Measurements from ENCODE around the gene EVX2.

Gene EVX2

DNA sequence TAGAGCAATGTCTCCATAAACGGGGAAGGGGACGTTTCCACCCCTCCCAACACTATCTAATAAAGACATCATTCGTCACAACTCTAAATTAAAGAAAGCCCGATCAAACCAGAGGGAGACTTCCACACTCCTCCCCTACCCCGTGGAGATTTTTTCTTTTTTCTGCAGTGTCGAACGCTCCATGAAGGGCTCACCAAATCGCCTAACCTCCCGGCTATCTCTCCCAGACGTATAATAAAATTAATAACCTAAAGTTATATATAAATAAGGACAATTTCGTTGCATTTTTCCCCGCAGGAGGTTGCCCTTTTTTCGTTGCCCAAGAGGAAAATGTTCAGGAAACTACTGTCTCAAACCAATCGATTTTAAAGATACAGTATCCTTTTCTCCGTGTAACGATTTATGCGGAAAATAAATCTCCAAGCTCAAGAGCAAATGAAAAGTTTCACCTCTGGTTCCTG, 2.4 kb downstream of the EVX2 start:
- TF ChIP-seq, protein P1, sequence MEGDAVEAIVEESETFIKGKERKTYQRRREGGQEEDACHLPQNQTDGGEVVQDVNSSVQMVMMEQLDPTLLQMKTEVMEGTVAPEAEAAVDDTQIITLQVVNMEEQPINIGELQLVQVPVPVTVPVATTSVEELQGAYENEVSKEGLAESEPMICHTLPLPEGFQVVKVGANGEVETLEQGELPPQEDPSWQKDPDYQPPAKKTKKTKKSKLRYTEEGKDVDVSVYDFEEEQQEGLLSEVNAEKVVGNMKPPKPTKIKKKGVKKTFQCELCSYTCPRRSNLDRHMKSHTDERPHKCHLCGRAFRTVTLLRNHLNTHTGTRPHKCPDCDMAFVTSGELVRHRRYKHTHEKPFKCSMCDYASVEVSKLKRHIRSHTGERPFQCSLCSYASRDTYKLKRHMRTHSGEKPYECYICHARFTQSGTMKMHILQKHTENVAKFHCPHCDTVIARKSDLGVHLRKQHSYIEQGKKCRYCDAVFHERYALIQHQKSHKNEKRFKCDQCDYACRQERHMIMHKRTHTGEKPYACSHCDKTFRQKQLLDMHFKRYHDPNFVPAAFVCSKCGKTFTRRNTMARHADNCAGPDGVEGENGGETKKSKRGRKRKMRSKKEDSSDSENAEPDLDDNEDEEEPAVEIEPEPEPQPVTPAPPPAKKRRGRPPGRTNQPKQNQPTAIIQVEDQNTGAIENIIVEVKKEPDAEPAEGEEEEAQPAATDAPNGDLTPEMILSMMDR (IDR thresholded peaks at IDR 0.05; ENCODE audit: low read depth, low read length), result no peak
- TF ChIP-seq MYC (IDR thresholded peaks at IDR 0.05; ENCODE audit: low read depth, low read length) (no peak), POLR2A (IDR thresholded peaks at IDR 0.05; ENCODE audit: extremely low read depth, insufficient read length) (no peak)
- TF ChIP-seq, protein P2, sequence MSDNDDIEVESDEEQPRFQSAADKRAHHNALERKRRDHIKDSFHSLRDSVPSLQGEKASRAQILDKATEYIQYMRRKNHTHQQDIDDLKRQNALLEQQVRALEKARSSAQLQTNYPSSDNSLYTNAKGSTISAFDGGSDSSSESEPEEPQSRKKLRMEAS (IDR thresholded peaks at IDR 0.05; ENCODE audit: low read depth, low read length), result no peak
- no peak for DNase-seq (ENCODE audit: low read depth)
- H3K4me3 ChIP-seq (ENCODE audit: low read depth, low read length), result no peak overlapping the region

DNA sequence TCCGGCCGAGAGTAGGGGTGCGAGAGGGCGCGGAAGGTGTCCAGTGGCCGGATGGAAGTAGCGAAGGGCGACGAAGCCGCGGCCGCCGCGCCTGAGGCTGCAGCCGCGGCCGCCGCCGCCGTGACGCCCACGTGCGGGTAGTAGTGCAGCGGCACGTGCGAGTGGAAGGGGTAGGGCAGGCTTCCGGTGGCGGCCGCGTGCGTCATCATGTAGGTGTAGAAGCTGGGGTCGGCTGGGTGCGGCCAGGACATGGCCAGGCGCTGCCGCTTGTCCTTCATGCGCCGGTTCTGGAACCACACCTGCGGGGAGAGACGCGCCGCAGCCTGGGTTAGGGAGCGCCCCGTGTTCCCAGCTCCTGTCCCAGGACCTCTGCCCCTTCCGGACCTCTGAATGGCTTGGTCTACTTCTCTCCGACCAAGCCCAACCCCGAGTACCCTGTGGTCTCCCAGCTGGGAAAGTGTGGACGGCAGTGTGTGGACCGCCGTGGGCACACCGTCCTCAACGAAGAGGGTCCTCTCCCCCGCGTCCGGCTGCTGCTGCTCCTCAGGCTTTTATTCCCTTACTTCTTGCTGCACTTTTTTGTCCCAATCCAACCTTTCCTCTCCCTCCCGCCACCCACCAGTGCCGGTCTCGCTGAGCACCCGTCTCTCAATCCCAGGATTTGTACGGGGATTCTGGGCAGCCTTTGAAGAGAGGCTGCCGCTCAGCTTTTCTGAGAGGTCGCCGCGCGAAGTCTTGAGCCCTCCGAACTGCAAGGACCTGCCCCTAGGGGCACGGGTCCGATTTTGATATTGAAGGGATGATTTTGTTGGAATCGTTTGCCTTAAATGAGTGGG, 3.0 kb downstream of the EVX2 start:
- TF ChIP-seq, protein P1 (IDR thresholded peaks at IDR 0.05; ENCODE audit: low read depth, low read length), result no peak
- TF ChIP-seq MYC (IDR thresholded peaks at IDR 0.05; ENCODE audit: low read depth, low read length), result no peak
- TF ChIP-seq, protein P2 (IDR thresholded peaks at IDR 0.05; ENCODE audit: low read depth, low read length), result no peak
- no peak for TF ChIP-seq POLR2A (IDR thresholded peaks at IDR 0.05; ENCODE audit: extremely low read depth, insufficient read length)
- no peak for DNase-seq (ENCODE audit: low read depth)
- H3K4me3 ChIP-seq (ENCODE audit: low read depth, low read length), result no peak overlapping the region

DNA sequence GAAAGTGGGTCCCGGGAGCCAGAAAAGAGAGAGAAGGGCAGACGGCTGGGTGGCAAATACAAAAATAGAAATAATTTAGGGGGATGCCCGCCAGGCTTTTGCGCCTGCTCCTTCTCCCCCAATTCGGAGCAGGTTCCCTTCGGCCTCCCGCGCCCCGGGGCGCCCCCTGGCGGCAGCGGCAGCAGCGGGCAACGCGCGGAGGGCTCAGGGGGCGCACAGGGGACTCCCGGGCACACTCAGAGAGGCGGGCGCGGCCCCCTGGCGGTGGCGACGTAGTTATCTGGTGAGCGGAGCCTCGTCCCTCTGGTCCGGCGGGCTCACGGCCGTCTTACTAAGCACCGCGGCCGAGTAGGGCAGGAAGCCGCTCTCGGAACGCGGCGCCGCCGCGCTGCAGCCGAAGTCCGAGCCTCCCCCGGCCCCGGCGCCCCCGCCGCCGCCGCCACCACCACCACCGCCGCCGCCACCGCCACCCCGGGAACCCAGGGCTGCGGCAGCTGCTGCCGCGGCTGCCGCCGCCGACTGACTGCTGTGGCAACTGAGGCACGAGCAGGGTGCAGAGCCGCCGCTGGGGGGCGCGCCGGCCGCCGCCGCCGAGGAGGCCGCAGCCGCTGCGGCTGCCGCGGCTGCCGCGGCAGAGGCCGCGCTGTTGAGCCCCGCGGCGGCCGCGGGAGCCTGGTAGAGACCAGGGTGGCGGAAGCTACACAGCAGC, 3.8 kb downstream of the EVX2 start:
- peak overlapping the region; percentile 56 for H3K4me3 ChIP-seq (ENCODE audit: low read depth, low read length)
- TF ChIP-seq, protein P1 (IDR thresholded peaks at IDR 0.05; ENCODE audit: low read depth, low read length), result peak; percentile 88
- TF ChIP-seq POLR2A (IDR thresholded peaks at IDR 0.05; ENCODE audit: extremely low read depth, insufficient read length) (no peak), MYC (IDR thresholded peaks at IDR 0.05; ENCODE audit: low read depth, low read length) (no peak)
- TF ChIP-seq, protein P2 (IDR thresholded peaks at IDR 0.05; ENCODE audit: low read depth, low read length), result no peak
- DNase-seq (ENCODE audit: low read depth), result peak; percentile 89

DNA sequence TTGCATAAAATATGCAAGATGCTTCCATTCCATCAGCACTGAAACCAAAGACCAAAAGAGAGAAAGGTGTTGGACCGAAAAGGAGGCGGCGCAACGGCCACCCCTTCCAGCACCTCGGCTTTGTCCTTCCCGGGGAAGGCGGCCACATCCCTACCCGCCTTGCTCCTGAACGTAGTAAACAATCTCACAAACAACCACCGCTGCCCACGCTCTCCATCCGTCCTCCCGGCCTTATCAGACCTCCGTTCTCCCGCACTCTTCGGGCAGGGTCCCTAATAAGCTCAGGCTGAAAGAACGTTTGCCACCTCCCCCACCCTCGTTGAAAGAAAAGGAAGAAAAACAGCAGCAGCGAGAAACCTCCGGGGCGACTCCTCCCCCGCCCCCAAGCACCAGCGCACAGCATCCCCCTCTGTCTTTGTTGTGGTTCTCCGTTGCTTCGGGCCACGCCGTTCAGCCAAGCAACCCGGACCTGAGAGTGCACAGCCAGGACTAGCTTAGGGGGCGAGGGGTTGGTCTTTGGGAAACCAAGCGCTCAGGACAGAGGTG, 4.4 kb downstream of the EVX2 start:
- peak overlapping the region; percentile 56 for H3K4me3 ChIP-seq (ENCODE audit: low read depth, low read length)
- DNase-seq (ENCODE audit: low read depth), result peak; percentile 60
- TF ChIP-seq MYC (IDR thresholded peaks at IDR 0.05; ENCODE audit: low read depth, low read length) (no peak), POLR2A (IDR thresholded peaks at IDR 0.05; ENCODE audit: extremely low read depth, insufficient read length) (no peak)
- TF ChIP-seq, protein P1 (IDR thresholded peaks at IDR 0.05; ENCODE audit: low read depth, low read length), result no peak
- TF ChIP-seq, protein P2 (IDR thresholded peaks at IDR 0.05; ENCODE audit: low read depth, low read length), result no peak

DNA sequence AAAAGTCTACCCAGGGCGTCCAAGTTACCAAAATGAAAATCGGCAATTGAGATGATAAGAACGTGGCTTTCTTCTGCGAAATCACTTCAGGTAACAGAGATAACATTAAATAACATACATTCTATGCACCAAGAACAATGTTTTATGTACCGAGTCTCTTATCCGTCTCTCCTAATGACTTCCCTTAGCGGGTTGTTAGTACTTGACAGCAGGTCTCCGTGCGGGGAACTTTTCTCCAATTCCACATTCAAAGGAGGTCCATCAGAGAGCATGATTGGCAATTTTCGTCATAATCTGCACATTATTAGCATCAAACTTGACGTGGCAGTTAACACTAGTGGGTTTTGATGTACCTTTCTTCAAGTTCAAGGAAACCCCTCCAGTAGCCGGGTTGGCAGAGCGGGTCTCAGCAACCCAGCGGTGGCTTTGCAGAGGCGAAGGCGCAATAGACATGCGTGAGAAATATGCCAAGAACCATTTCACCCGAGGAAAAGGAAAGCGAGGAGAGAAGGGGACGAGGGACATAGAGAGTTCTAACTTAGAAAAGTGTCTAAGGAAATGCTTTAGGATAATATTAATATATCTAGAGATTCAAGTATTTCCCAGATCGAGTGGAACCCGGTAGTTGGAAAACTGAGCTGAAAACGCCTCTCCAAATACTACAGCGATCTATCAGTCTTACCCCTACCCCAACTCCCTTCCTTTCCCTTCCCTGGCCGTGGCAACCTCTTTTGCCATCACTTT, 5.0 kb downstream of the EVX2 start:
- H3K4me3 ChIP-seq (ENCODE audit: low read depth, low read length), result peak overlapping the region; percentile 56
- DNase-seq (ENCODE audit: low read depth), result no peak
- TF ChIP-seq POLR2A (IDR thresholded peaks at IDR 0.05; ENCODE audit: extremely low read depth, insufficient read length), result no peak
- TF ChIP-seq MYC (IDR thresholded peaks at IDR 0.05; ENCODE audit: low read depth, low read length), result no peak
- TF ChIP-seq, protein P1 (IDR thresholded peaks at IDR 0.05; ENCODE audit: low read depth, low read length), result no peak
- TF ChIP-seq, protein P2 (IDR thresholded peaks at IDR 0.05; ENCODE audit: low read depth, low read length), result no peak
